HG03135 (cell line): ENCODE measurements around the gene NAT14.
"Not testable (repeated sequence)": the region's sequence is repeated elsewhere in the genome, so short reads cannot be mapped to it uniquely, and the experiment has no call there.

Experiments
- ATAC-seq: cut with Tn5 transposase; IDR thresholded peaks from one replicate; pipeline ENCODE4 v1.9.1; 2021; ENCODE audit warnings: mild to moderate bottlenecking, moderate library complexity; ENCODE audit not compliant: unreplicated experiment

NAT14 gene

DNA sequence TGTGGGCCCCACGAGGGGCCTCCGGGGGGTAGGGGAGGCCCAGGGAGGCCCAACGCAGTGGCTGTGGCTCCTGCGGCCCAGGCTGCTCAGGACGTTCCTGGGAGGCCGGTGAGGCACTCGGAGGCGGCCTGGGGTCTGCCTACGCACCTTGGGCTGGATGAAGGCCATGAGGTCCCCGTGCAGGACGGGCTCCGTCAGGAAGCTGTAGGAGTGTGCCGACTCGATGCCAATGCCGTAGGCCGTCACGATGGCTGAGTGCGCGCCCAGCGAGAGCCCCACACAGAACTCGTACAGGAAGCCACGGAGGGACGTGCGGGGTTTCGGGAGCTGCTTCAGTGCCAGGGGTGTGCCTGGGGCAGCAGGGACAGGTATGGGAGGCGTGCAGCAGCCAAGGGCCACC lies 46.0 kb downstream of the NAT14 start:
- no peak for ATAC-seq

GRCh38 chr19:55534280-55534679 lies 49.3 kb downstream of the NAT14 start:
- ATAC-seq: not testable (repeated sequence)

- ATAC-seq: no peak
Measured at GRCh38 chr19:55535173-55535964, 50.4 kb downstream of the NAT14 start.

- ATAC-seq: no peak
Measured at GRCh38 chr19:55535965-55536350, 51.0 kb downstream of the NAT14 start.

DNA sequence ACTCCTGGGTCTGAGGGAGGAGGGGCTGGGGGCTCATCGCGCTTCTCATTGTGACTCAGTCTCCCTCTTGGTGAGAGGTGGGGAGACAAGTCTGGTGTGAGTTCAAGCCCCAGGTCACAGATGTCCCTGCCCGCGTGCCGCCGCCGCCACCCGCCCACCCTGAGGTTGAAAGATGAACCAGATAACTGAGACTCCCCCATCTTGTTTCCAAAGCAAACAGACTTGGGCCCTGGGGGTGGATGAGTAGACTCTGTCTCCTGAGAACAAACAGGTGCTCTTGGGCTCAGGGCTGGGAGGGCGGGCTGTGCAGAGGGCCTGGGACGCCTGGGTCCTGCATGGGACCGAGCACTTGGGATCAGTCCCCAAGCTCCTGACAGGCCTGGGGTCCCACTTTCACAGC lies 51.4 kb downstream of the NAT14 start:
- ATAC-seq: no peak
